Panc1 (cell line): ENCODE measurements around the gene APRT. TPM values are rescaled to one million over a fixed set of nuclear protein-coding genes. Genes with fewer than 3 reads are reported as not detected.

ENCODE experiments used
- ATAC-seq: fragments of 200-7000 bp; cut with Tn5 transposase; 2 replicates; pipeline ENCODE4 v1.9.1; 2020; ENCODE audit warnings: mild to moderate bottlenecking, moderate library complexity
- BruUV-seq: library from RNA; stranded (reverse); fragments of 400-500 nt; replicated peaks from 2 replicates; lab custom pipeline; 2021; lab: Mats Ljungman, UMichigan
- CTCF ChIA-PET: fragments of 300-600 bp; sonication (Branson Sonifier 250); formaldehyde crosslinking; loops from one replicate; lab custom pipeline; 2022; ENCODE audit warnings: antibody characterized with exemption; lab: Charles Lee
- POLR2A ChIA-PET: fragments of 300-600 bp; sonication (Branson Sonifier 250); formaldehyde crosslinking; loops from one replicate; lab custom pipeline; 2022; ENCODE audit warnings: antibody characterized with exemption; lab: Charles Lee
- DNase-seq: peaks from one replicate; pipeline ENCODE4 v3.0.0-alpha.2; 2010; ENCODE audit warnings: low read depth, low spot score
- H3K27ac ChIP-seq: 2 replicates; pipeline ENCODE4 v1.5.1; 2011; ENCODE audit warnings: mild to moderate bottlenecking, low read length, inconsistent platforms
- H3K27me3 ChIP-seq: fragments of 200-500 bp; sonication (Bioruptor generic); 2 replicates; pipeline ENCODE4 v1.6.0; 2014; ENCODE audit warnings: low read length, inconsistent platforms; ENCODE audit not compliant: control insufficient read depth, insufficient read depth
- H3K36me3 ChIP-seq: fragments of 200-500 bp; sonication (Bioruptor generic); 2 replicates; pipeline ENCODE4 v1.5.1; 2014; ENCODE audit warnings: inconsistent platforms, mild to moderate bottlenecking, low read length, moderate library complexity; ENCODE audit not compliant: control insufficient read depth, insufficient read depth
- H3K4me1 ChIP-seq: 2 replicates; pipeline ENCODE4 v1.5.1; 2011; ENCODE audit warnings: inconsistent platforms, mild to moderate bottlenecking, low read length, moderate library complexity; ENCODE audit not compliant: control insufficient read depth, insufficient read depth
- H3K4me3 ChIP-seq, 2 experiments: 2 replicates each; pipeline ENCODE4 v1.5.1; 2011 to 2012; ENCODE audit warnings: low read depth in 2 of 2, low read length in 2 of 2, mild to moderate bottlenecking in 2 of 2, inconsistent platforms in 1 of 2, moderate library complexity in 1 of 2
- H3K9me3 ChIP-seq: fragments of 200-500 bp; sonication (Bioruptor generic); 2 replicates; pipeline ENCODE4 v1.5.1; 2014; ENCODE audit warnings: low read depth, mild to moderate bottlenecking, inconsistent platforms, low read length, moderate library complexity; ENCODE audit not compliant: control insufficient read depth, insufficient read depth
- POLR2AphosphoS5 ChIP-seq: IDR thresholded peaks from 2 replicates; pipeline ENCODE4 v1.6.1; 2012; ENCODE audit warnings: mild to moderate bottlenecking, low read depth, low read length, moderate library complexity
- REST ChIP-seq, 2 experiments: IDR thresholded peaks; 2 replicates each; pipeline ENCODE4 v1.6.1; 2011 to 2012; ENCODE audit warnings: low read depth in 2 of 2, control low read depth in 1 of 2, low read length in 1 of 2, mild to moderate bottlenecking in 1 of 2, moderate library complexity in 1 of 2; ENCODE audit not compliant: insufficient read depth in 1 of 2
- SIN3A ChIP-seq: IDR thresholded peaks from 2 replicates; pipeline ENCODE4 v1.6.1; 2012; ENCODE audit warnings: low read depth, mild to moderate bottlenecking, low read length, moderate library complexity, borderline replicate concordance; ENCODE audit not compliant: insufficient read depth
- TCF7L2 ChIP-seq: IDR thresholded peaks from 2 replicates; pipeline ENCODE4 v1.6.1; 2011; ENCODE audit warnings: mild to moderate bottlenecking, low read depth, low read length, inconsistent platforms
- in situ Hi-C: cut with HindIII; loops from 2 replicates; pipeline ENCODE4 v1.10.0; 2016; ENCODE audit warnings: low sequenced_read_pairs, low pct_unique_long_range_greater_than_20kb
- intact Hi-C: fragments of 100-400 bp; cut with micrococcal nuclease; formaldehyde crosslinking; loops from one replicate; pipeline ENCODE4 v1.10.0; 2022; ENCODE audit not compliant: unreplicated experiment
- total RNA-seq: library from RNA; stranded (reverse); gene quantifications from one replicate; pipeline ENCODE4 v1.2.1, GENCODE V29; 2021; ENCODE audit not compliant: unreplicated experiment
- TF ChIP-seq, protein P1 (sequence below): fragments of 450-650 bp; IDR thresholded peaks from 2 replicates; pipeline ENCODE4 v1.5.1; 2017; ENCODE audit warnings: mild to moderate bottlenecking

The APRT gene
- total RNA-seq, 1 experiment from 2014 or later, result 231 TPM

DNA sequence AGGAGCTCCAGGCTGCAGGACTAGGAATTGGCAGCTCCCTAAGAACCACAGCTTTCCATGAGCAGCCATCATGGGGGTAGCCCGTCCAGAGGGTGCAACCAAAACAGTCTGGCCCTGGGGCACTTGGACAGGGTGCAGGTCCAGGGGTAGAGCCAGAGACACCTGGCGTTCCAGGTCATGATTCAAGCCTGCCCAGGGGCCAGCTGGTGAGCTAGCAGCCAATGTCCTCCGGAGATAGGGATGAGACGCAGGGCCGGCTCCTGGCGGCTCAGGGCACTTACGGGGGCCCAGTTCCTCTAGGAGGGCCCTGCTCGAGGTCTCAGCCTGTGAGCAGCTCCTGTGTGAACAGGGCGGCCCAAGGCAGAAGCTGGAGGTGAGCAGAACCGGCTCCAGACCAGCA, 48.8 kb downstream of the APRT start:
- H3K4me1 ChIP-seq, result peaks cover 84% of the 10 kb centered on the region
- POLR2A ChIA-PET, result no interaction called here

DNA sequence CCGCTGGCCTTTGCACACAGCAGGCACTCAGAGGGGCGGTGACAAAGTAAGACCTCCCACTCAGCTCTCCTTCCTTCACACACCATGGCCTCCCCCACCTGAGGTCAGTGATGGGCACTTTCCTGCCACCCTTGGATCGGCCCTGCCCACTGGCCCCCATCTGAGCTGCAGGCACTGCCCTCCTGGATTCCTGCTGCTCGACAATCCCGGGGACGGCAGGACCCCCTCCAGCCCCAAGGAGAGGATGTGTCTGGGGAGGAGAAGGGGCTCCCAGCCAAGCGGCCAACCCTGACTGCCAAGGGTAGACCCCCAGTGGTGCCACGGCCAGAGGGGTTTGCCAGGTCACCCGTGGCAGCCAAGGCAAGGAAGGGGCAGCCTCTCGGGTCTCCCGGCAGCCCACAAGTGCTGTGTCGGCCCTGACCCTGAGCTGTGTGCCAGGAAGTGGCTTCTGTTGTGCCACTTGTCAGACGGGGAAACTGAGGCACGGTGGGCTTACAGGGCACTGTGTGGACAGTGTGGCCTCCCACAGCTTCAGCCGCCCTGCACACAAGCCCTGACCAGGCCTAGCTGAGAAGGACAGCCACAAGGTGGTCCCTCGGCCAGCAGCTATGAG, 49.4 kb downstream of the APRT start:
- TF ChIP-seq, protein P1, sequence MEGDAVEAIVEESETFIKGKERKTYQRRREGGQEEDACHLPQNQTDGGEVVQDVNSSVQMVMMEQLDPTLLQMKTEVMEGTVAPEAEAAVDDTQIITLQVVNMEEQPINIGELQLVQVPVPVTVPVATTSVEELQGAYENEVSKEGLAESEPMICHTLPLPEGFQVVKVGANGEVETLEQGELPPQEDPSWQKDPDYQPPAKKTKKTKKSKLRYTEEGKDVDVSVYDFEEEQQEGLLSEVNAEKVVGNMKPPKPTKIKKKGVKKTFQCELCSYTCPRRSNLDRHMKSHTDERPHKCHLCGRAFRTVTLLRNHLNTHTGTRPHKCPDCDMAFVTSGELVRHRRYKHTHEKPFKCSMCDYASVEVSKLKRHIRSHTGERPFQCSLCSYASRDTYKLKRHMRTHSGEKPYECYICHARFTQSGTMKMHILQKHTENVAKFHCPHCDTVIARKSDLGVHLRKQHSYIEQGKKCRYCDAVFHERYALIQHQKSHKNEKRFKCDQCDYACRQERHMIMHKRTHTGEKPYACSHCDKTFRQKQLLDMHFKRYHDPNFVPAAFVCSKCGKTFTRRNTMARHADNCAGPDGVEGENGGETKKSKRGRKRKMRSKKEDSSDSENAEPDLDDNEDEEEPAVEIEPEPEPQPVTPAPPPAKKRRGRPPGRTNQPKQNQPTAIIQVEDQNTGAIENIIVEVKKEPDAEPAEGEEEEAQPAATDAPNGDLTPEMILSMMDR, result no peak
- TF ChIP-seq SIN3A, result no peak
- no peak for TF ChIP-seq TCF7L2
- TF ChIP-seq POLR2AphosphoS5, result no peak
- no peak for TF ChIP-seq REST (IDR thresholded peaks at IDR 0.05; ENCODE audit: insufficient read depth in 1 of 2, low read depth in 2 of 2, low read length in 1 of 2)
- Histone ChIP-seq H3K27me3 (no peaks in the 10 kb centered on the region), H3K27ac (peak overlapping the region; percentile 61), H3K9me3 (no peaks in the 10 kb centered on the region), H3K4me3 (no peak overlapping the region), H3K4me1 (peaks cover 84% of the 10 kb centered on the region), H3K36me3 (no peaks in the 10 kb centered on the region)
- no peak for ATAC-seq
- no peak for DNase-seq
- ChIA-PET POLR2A (no interaction called here), CTCF (interaction anchor here (0.6 to 0.7 kb wide), 2 partner anchors 16 to 41 kb away, joined by 3 read pairs; no protein-coding TSS in a partner anchor)
- no TSS peak for BruUV-seq
- intact Hi-C loops, result no loop called here
- in situ Hi-C loops, result no loop called here

More for the DNA sequence above, 48.8 kb downstream of the APRT start:
- no peaks in the 10 kb centered on the region for H3K9me3 ChIP-seq
- H3K27me3 ChIP-seq, result no peaks in the 10 kb centered on the region
- in situ Hi-C loops, result no loop called here
- DNase-seq, result no peak
- intact Hi-C loops, result no loop called here
- peak overlapping the region; percentile 66 for H3K27ac ChIP-seq
- BruUV-seq, result no TSS peak
- CTCF ChIA-PET, result interaction anchor here (0.7 kb wide), 1 partner anchor 17 kb away, joined by 3 read pairs; no protein-coding TSS in a partner anchor
- no peak for ATAC-seq
- TF ChIP-seq, protein P1, result no peak
- TF ChIP-seq POLR2AphosphoS5 (no peak), REST (IDR thresholded peaks at IDR 0.05; ENCODE audit: insufficient read depth in 1 of 2, low read depth in 2 of 2, low read length in 1 of 2) (no peak), SIN3A (no peak), TCF7L2 (no peak)
- no peak overlapping the region for H3K4me3 ChIP-seq
- H3K36me3 ChIP-seq, result no peaks in the 10 kb centered on the region
